H9 (cell line): ENCODE measurements around the gene COMT. TPM values are rescaled to one million over a fixed set of nuclear protein-coding genes. Genes with fewer than 3 reads are reported as not detected.

Experiments used
- DNase-seq: peaks from one replicate; pipeline ENCODE4 v3.0.0-alpha.2; 2017
- H2AFZ ChIP-seq: one replicate; pipeline ENCODE4 v1.6.1; 2013; ENCODE audit warnings: mild to moderate bottlenecking, low read length, control low read depth, moderate library complexity
- H2AK5ac ChIP-seq: 2 replicates; pipeline ENCODE4 v1.6.1; 2013; ENCODE audit warnings: low read length, control low read depth, mixed read lengths; ENCODE audit not compliant: insufficient read length
- H2BK120ac ChIP-seq: one replicate; pipeline ENCODE4 v1.6.1; 2013; ENCODE audit warnings: low read depth, mild to moderate bottlenecking, low read length, control low read depth, inconsistent platforms; ENCODE audit not compliant: poor library complexity, severe bottlenecking
- H2BK12ac ChIP-seq: 2 replicates; pipeline ENCODE4 v1.6.1; 2013; ENCODE audit warnings: low read length, control low read depth, mixed read lengths, low read depth; ENCODE audit not compliant: insufficient read length
- H2BK15ac ChIP-seq: 2 replicates; pipeline ENCODE4 v1.6.1; 2013; ENCODE audit warnings: low read depth, low read length, control low read depth
- H2BK20ac ChIP-seq: one replicate; pipeline ENCODE4 v1.6.1; 2013; ENCODE audit warnings: low read depth, mild to moderate bottlenecking, low read length, control low read depth, inconsistent platforms; ENCODE audit not compliant: poor library complexity, severe bottlenecking
- H2BK5ac ChIP-seq: 2 replicates; pipeline ENCODE4 v1.6.1; 2013; ENCODE audit warnings: low read length, control low read depth, mixed read lengths; ENCODE audit not compliant: insufficient read length
- H3K14ac ChIP-seq: 2 replicates; pipeline ENCODE4 v1.6.1; 2013; ENCODE audit warnings: low read length, control low read depth; ENCODE audit not compliant: insufficient read depth
- H3K18ac ChIP-seq: 2 replicates; pipeline ENCODE4 v1.6.1; 2013; ENCODE audit warnings: low read depth, mild to moderate bottlenecking, mixed read lengths, low read length, control low read depth; ENCODE audit not compliant: insufficient read length
- H3K23ac ChIP-seq: 2 replicates; pipeline ENCODE4 v1.6.1; 2013; ENCODE audit warnings: low read length, control low read depth, mixed read lengths, low read depth; ENCODE audit not compliant: insufficient read length
- H3K23me2 ChIP-seq: 2 replicates; pipeline ENCODE4 v1.6.1; 2013; ENCODE audit warnings: low read depth, mild to moderate bottlenecking, mixed read lengths, low read length, control low read depth; ENCODE audit not compliant: insufficient read length, poor library complexity, severe bottlenecking
- H3K27ac ChIP-seq: 2 replicates; pipeline ENCODE4 v1.5.1; 2013; ENCODE audit warnings: low read length, control low read depth, mixed read lengths, low read depth; ENCODE audit not compliant: insufficient read length
- H3K27me3 ChIP-seq: 2 replicates; pipeline ENCODE4 v1.6.1; 2013; ENCODE audit warnings: low read length, control low read depth, inconsistent platforms; ENCODE audit not compliant: insufficient read depth
- H3K4ac ChIP-seq: 2 replicates; pipeline ENCODE4 v1.6.1; 2013; ENCODE audit warnings: low read depth, mild to moderate bottlenecking, control low read depth, inconsistent platforms, low read length, moderate library complexity
- H3K4me1 ChIP-seq: 2 replicates; pipeline ENCODE4 v1.6.1; 2013; ENCODE audit warnings: low read length, control low read depth, inconsistent platforms; ENCODE audit not compliant: insufficient read depth
- H3K4me2 ChIP-seq: 2 replicates; pipeline ENCODE4 v1.6.1; 2013; ENCODE audit warnings: low read length, control low read depth, mixed read lengths; ENCODE audit not compliant: insufficient read length, insufficient read depth
- H3K56ac ChIP-seq: 2 replicates; pipeline ENCODE4 v1.6.1; 2013; ENCODE audit warnings: low read depth, mild to moderate bottlenecking, mixed read lengths, low read length, control low read depth; ENCODE audit not compliant: insufficient read length
- H3K79me1 ChIP-seq: 2 replicates; pipeline ENCODE4 v1.6.1; 2013; ENCODE audit warnings: low read depth, mild to moderate bottlenecking, moderate library complexity, low read length, control low read depth, inconsistent platforms; ENCODE audit not compliant: insufficient read depth, poor library complexity, severe bottlenecking
- H3K79me2 ChIP-seq: 2 replicates; pipeline ENCODE4 v1.6.1; 2013; ENCODE audit warnings: low read length, control low read depth, inconsistent platforms; ENCODE audit not compliant: insufficient read depth
- H3K9ac ChIP-seq: 2 replicates; pipeline ENCODE4 v1.6.1; 2013; ENCODE audit warnings: low read length, control low read depth, mixed read lengths; ENCODE audit not compliant: insufficient read length; ENCODE audit errors: extremely low read depth
- H3K9me3 ChIP-seq: one replicate; pipeline ENCODE4 v1.6.1; 2013; ENCODE audit warnings: low read depth, low read length, inconsistent platforms; ENCODE audit not compliant: control insufficient read depth
- H3T11ph ChIP-seq: one replicate; pipeline ENCODE4 v1.6.1; 2013; ENCODE audit warnings: mild to moderate bottlenecking, low read length, control low read depth, inconsistent platforms
- H4K20me1 ChIP-seq: one replicate; pipeline ENCODE4 v1.6.1; 2013; ENCODE audit not compliant: control insufficient read depth, insufficient read length, insufficient read depth
- H4K5ac ChIP-seq: 2 replicates; pipeline ENCODE4 v1.6.1; 2013; ENCODE audit warnings: low read depth, mild to moderate bottlenecking, mixed read lengths, low read length, control low read depth; ENCODE audit not compliant: insufficient read length
- H4K8ac ChIP-seq: replicated peaks from 2 replicates; pipeline ENCODE4 v1.6.1; 2013; ENCODE audit warnings: low read length, control low read depth, mixed read lengths, low read depth; ENCODE audit not compliant: insufficient read length
- H4K91ac ChIP-seq: 2 replicates; pipeline ENCODE4 v1.6.1; 2013; ENCODE audit warnings: low read depth, mild to moderate bottlenecking, moderate library complexity, mixed read lengths, low read length, control low read depth; ENCODE audit not compliant: insufficient read length
- H3K27ac Mint-ChIP-seq, 3 experiments: 2 replicates in 2 of 3; 3 replicates in 1 of 3; pipeline ENCODE4 v1.8.0; 2020 to 2021; ENCODE audit warnings: mixed read lengths in 3 of 3, mild to moderate bottlenecking in 1 of 3, moderate library complexity in 1 of 3
- H3K27me3 Mint-ChIP-seq: 2 replicates; pipeline ENCODE4 v1.8.0; 2021; ENCODE audit warnings: low read depth, mild to moderate bottlenecking, moderate library complexity, mixed read lengths
- H3K36me3 Mint-ChIP-seq, 3 experiments: 2 replicates in 2 of 3; 3 replicates in 1 of 3; pipeline ENCODE4 v1.8.0; 2020 to 2021; ENCODE audit warnings: low read depth in 3 of 3, mixed read lengths in 3 of 3; ENCODE audit not compliant: insufficient read depth in 1 of 3
- H3K4me1 Mint-ChIP-seq, 2 experiments: 2 replicates each; pipeline ENCODE4 v1.8.0; 2020; ENCODE audit warnings: mixed read lengths in 2 of 2
- H3K4me3 Mint-ChIP-seq, 2 experiments: 2 replicates in 1 of 2; 3 replicates in 1 of 2; pipeline ENCODE4 v1.8.0; 2020 to 2021; ENCODE audit warnings: mild to moderate bottlenecking in 2 of 2, mixed read lengths in 2 of 2, moderate library complexity in 1 of 2
- H3K9me3 Mint-ChIP-seq, 2 experiments: 2 replicates in 1 of 2; 3 replicates in 1 of 2; pipeline ENCODE4 v1.8.0; 2020; ENCODE audit warnings: mild to moderate bottlenecking in 2 of 2, mixed read lengths in 2 of 2, moderate library complexity in 1 of 2
- WGBS: extraction: QIAGEN DNeasy Blood & Tissue Kit; methylation state at CpG from one replicate; pipeline ENCODE4 v1.1.7; 2013; ENCODE audit warnings: missing lambda C conversion rate, low lambda C conversion rate, mixed read lengths; ENCODE audit not compliant: insufficient read length; ENCODE audit errors: extremely low coverage; 5-methylcytosine and 5-hydroxymethylcytosine counted together
- total RNA-seq: library from RNA; stranded (reverse); gene quantifications from 2 replicates; pipeline ENCODE4 v1.2.1, GENCODE V29; 2021
- TF ChIP-seq, protein P1 (sequence below): fragments of 200-600 bp; sonication (generic); conservative IDR thresholded peaks from 3 replicates; pipeline ENCODE4 v1.8.0; 2021; ENCODE audit warnings: antibody characterized with exemption, mild to moderate bottlenecking

Gene COMT
- total RNA-seq, 1 experiment from 2014 or later, result 42.2 TPM

DNA sequence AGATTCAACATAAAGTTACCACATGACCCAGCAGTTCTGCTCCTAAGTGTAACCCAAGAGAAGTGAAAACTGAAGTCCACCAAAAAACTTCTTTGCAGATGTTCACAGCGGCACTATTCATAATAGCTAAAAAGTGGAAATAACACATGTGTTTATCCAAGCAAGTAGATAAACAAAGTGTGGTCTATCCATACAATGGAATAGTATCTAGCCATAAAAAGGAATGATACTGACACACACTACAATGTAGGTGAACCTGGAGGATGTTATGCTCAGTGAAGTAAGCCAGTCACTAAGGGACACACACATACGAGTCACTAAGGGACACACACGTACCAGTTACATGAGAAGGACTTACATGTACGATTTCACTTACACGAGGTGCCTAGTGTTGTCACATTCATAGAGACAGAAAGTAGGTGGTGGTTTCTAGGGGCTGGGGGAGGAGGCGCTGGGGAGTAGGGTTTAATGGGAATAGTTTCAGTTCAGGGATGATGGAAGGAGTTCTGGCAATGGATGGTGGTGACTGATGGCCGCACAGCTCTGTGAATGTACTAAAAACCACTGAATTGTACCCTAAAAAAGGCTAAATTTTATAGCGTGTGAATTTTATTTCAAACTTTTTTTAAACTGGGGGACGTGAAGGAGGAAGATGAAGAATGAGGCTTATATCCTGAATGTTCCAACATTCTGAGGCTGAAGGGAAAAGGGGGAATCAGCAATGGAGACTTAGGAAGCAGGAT lies 27.2 kb upstream of the COMT start:
- no peak overlapping the region; a peak in 1 of 5 replicates for H3K4me3 Mint-ChIP-seq
- H4K91ac ChIP-seq, result no peak overlapping the region
- H2AFZ ChIP-seq, result no peak overlapping the region
- H2BK120ac ChIP-seq, result no peak overlapping the region
- no peak overlapping the region for H2BK20ac ChIP-seq
- WGBS, result no CpG with 5 or more reads among the region's 9 CpGs
- H3K27me3 Mint-ChIP-seq, result no peaks in the 10 kb centered on the region
- H3K4me2 ChIP-seq, result no peak overlapping the region
- H3T11ph ChIP-seq, result no peak overlapping the region
- no peak overlapping the region for H2AK5ac ChIP-seq
- no peak overlapping the region for H2BK12ac ChIP-seq
- no peaks in the 10 kb centered on the region for H3K79me2 ChIP-seq
- H3K4me1 Mint-ChIP-seq, result peaks cover 0 to 3% of the 10 kb centered on the region in 2 experiments; a peak in 2 of 4 replicates
- H3K27me3 ChIP-seq, result no peaks in the 10 kb centered on the region
- H3K14ac ChIP-seq, result no peak overlapping the region
- H4K20me1 ChIP-seq, result no peaks in the 10 kb centered on the region
- peaks cover 0 to 4% of the 10 kb centered on the region in 2 experiments; a peak in 2 of 5 replicates for H3K9me3 Mint-ChIP-seq
- H3K23ac ChIP-seq, result no peak overlapping the region
- no peak overlapping the region for H2BK5ac ChIP-seq
- H3K36me3 Mint-ChIP-seq, result peaks cover 0 to 27% (median 21%) of the 10 kb centered on the region in 3 experiments; a peak in 5 of 7 replicates
- no peaks in the 10 kb centered on the region for H3K23me2 ChIP-seq
- H3K9ac ChIP-seq, result no peak overlapping the region
- H3K27ac Mint-ChIP-seq, result no peak overlapping the region
- H4K5ac ChIP-seq, result no peak overlapping the region
- no peak overlapping the region for H3K27ac ChIP-seq
- H3K9me3 ChIP-seq, result peaks cover 5% of the 10 kb centered on the region
- no peak overlapping the region for H3K18ac ChIP-seq
- no peaks in the 10 kb centered on the region for H3K79me1 ChIP-seq
- no peaks in the 10 kb centered on the region for H3K4me1 ChIP-seq
- H3K4ac ChIP-seq, result no peak overlapping the region
- H4K8ac ChIP-seq, result no peak overlapping the region
- TF ChIP-seq, protein P1, sequence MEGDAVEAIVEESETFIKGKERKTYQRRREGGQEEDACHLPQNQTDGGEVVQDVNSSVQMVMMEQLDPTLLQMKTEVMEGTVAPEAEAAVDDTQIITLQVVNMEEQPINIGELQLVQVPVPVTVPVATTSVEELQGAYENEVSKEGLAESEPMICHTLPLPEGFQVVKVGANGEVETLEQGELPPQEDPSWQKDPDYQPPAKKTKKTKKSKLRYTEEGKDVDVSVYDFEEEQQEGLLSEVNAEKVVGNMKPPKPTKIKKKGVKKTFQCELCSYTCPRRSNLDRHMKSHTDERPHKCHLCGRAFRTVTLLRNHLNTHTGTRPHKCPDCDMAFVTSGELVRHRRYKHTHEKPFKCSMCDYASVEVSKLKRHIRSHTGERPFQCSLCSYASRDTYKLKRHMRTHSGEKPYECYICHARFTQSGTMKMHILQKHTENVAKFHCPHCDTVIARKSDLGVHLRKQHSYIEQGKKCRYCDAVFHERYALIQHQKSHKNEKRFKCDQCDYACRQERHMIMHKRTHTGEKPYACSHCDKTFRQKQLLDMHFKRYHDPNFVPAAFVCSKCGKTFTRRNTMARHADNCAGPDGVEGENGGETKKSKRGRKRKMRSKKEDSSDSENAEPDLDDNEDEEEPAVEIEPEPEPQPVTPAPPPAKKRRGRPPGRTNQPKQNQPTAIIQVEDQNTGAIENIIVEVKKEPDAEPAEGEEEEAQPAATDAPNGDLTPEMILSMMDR, result no peak
- no peak overlapping the region for H2BK15ac ChIP-seq
- no peak overlapping the region for H3K56ac ChIP-seq
- no peak for DNase-seq
